SIG-M5 treated with dmso at 0.1 percent for 504 hours (cell line): ENCODE measurements around the gene KDM4B.

Experiments
- DNase-seq: peaks from one replicate; lab custom pipeline; 2025; ENCODE audit not compliant: unreplicated experiment; lab: John Stamatoyannopoulos, UW

Gene KDM4B

DNA sequence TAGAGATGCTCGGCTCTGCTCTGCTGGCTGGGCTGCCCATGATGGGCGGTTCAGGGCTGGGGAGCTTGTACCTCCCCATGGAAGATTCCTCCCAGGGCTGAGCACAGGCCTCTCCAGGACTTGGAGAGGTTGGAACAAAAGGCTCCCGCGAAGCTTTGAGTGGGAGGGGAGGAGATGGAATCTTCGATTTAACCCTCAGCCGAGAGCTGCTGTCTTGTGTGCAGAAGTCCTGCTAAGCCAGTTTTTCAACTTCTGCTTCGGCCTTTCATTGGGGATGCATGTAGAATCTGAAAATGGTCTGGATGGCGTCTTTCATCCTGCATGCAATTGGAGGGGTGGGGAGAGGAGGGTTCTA, 163.3 kb downstream of the KDM4B start:
- peak; percentile 18 for DNase-seq

DNA sequence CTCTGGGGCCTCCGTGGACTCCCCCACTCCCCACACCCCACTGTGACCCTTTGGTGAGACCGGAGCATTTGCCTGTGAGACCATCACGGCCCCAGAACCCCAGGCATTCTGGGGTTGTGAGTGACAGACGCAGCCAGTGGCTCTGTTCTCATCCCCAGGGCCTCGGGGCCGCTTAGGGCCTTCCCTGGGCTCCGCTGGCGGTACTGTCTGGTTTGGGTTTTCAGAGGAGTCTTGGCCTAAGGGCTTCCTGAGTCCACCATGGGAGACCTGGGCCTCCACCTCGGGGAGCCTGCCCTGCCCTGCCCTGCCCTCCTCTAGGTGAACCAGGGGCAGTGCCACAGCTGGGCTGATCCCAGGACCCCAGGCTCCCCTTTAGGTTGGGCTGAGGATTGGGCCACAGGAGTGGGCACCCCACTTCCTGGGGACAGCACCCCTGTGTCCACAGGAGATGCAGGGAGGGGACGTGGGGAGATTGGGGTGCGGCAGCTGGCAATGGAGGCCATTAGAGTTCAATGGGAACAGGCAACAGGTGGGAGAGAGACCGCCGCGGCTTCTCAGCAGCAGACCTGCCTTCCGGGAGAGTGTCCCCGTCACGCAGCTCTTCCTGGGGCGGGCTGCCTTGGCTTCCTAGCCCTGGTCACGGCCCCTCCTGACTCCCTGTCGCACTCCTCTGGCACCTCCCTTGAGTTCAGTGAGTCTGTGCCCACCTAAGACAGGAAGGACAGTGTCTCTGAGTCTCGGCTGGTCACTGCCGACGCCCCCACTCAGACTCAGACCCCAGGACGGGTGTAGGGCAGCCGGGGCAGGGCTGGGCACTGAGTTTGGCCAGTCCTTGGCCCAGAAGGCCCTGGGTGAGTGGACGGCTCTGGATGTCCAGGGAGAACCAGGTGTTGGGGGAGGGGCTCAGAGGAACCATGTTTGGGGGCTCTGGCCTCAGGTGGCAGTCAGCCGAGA, 164.1 kb downstream of the KDM4B start:
- no peak for DNase-seq

DNA sequence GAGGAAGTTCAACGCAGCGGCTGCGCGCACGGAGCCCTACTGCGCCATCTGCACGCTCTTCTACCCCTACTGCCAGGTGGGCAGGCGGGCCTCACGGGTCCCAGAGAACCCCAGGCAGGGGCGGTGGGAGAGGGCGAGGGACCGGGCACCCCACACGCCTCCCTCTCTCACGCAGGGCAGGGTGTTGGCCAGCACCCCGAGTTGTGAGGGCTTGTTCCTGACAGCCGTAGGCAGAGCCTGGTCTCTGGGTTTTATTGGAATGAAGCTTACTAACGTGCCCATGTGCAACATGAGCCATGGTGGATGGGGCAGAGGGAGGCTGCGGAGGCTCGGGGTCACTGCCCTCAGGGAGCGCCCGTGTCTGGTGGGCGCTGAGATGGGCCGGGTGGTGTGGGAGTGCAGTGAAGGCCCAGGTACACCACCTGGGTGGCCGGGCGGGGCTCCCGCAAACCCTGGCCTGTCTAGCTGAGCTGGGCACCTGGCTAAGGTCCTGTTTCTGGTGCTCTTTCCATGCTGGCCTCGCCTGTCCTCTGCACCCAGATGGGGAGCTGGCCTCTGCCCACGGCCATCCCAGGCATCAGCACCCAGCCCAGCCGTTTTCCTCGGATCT, 165.2 kb downstream of the KDM4B start:
- no peak for DNase-seq

DNA sequence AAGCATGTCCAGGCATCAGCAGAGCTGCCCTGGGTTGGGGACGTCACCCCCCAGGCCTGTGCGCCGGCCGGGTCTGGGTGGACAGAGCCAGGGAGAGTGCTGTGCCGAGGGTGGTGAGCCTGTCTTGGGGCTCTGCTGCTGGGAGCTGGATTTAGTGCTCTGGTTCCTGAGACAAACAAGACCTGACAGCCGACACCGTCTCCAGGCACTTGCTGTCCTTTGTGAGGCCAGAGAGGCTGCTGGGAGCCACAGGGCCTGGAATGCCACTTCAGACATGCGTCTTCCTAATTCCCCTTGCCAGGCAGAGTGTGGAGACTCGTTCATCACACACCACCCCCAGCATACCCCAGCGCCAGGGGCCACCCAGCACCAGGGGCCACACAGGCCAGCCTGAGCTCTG, 165.8 kb downstream of the KDM4B start:
- DNase-seq: no peak

DNA sequence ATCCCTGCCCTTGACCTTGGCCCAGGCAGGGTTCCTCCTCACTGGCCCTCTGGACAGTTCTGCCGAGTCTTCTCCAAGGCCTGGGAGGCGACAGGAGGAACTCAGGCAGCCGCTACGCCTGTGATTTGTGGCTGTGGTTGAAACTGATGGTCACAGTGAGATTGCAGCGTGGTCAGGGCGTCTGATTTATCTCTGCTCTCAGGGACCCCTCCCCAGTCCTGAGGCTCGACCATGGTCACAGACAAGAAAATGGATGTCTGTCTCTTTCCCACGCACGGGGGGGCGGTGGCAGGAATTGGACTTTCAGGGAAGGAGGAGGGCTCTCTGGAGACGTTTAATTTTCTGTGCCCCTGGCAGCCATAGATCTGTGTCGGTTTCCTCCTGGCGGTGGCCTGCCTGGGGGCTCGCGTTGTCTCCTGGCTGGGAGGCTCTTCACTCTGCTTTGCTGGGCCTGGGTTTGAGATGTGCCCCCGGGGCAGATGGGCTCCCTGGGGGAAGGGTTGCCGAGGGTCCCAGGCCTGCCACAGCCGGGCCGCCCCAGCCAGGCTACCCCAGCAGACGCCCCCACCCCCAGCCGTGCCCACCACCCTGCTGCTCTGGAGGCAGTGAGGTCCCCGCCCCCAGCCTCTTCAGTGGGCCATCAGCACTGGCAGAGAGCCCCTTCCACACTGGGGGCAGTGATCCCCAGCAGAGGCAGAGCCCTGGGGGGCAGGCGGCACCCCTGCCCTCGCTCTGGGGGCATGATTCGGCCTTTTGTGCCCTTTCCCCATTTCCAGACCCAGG, 167.4 kb downstream of the KDM4B start:
- no peak for DNase-seq

DNA sequence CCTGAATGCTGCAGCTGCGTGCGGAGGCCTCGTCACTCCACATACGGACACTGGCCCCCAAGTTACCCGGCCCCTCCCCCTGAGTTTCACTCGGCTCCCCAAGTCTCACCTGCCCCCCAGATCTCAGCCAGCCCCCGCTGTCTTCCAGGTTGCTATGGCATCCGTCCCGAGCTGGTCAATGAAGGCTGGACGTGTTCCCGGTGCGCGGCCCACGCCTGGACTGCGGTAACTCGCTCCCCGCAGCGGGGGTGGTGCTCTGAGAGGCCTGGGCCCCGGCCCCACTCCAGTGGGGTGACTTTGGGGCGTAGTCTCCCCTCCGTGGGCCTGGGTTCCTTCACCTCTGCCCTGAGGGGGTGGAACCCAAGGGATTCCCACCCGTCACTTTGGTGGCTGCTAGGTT, 168.2 kb downstream of the KDM4B start:
- DNase-seq: no peak

DNA sequence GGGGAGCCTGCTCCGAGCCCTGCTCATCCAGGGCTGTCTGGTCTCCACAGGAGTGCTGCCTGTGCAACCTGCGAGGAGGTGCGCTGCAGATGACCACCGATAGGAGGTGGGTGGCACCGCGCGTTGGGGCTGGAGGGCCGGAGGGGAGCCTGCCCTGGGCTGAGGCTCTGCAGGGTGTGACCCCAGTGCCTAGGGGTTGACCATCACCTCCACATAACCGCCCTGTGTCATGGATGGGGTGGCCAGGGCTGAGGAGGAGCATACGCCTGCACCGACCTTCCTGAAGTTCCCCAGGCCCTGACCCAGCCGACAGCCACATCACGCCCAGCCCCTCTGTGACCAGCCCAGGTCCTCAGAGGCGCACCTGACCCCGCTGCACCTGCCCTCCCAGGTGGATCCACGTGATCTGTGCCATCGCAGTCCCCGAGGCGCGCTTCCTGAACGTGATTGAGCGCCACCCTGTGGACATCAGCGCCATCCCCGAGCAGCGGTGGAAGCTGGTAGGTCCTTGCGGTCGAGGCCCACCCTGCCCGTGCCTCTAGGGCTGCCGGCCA, 168.7 kb downstream of the KDM4B start:
- DNase-seq: no peak

DNA sequence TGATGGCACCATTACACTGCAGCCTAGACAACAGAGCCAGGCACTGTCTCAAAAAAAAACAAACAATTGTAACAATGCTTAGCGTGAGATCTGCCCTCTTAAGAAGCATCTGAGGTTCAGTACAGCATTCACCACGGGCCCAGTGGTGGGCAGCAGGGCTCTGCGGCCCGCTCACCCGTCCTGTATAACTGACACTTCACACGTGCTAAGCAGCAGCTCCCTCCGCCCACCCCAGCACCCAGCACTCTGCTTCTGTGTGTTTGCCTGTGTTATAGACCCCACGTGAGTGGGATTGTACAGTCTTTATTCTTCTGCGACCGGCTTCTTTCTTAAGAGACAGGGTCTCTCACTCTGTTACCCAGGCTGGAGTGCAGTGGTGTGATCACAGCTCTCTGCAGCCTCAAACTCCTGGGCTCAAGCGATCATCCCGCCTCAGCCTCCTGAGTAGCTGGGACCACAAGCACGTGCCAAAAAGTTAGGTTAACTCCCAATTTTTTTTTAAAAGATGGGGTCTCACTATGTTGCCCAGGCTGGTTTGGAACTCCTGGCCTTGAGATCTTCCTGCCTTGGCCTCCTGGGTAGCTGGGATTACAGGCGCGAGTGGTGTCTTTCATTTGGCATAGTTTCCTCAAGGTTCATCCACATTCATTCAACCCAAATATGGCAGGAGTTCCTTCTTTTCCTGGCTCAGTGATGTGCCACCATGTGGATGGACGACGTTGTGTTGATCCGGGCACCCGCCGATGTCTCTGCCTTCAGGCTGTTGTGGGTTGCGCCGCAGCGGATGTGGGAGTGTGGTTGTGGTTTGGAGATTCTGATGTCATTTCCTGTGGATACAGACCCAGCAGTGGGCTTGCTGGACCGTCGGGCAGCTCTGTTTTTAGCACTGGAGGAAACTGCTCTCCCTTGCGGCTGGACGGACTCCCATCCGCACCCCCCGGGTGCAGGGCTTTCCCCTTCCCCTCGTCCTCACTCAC, 170.0 kb downstream of the KDM4B start:
- peak; percentile 56 for DNase-seq

DNA sequence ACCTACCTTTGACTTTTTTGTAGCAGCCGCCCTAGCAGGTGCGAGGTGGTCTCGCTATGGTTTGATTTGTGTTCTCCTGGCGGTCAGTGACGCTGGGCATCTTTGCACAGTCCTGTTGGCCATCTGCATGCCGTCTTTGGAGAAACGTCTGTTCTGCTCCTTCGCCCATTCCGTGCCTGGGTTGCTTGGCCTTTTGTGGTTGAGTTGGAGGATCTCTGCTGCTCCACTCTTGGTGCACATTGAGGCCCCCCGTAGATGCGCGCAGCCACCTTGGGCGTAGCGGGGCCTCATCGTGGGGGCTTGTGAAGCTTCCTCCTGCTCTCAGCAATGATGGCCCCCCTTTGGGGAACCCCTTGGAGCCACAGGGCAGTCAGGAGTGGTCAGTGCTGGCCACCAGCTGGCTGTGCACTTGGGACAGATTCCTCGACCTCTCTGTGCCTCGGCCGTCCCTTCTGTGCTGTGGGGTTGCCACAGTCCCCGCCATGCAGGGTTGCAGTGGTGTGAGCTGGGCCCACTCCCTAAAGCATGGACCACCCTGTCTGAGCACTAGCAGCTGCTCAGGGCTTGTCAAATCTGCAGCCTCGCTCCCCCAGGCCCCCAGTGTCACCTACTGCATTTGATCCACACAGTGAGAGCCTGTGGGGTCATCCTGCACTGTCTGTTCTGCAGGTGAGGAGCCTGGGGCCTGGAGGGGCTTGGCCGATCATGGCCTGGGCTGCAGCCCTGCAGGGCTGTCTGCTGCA, 170.8 kb downstream of the KDM4B start:
- no peak for DNase-seq

DNA sequence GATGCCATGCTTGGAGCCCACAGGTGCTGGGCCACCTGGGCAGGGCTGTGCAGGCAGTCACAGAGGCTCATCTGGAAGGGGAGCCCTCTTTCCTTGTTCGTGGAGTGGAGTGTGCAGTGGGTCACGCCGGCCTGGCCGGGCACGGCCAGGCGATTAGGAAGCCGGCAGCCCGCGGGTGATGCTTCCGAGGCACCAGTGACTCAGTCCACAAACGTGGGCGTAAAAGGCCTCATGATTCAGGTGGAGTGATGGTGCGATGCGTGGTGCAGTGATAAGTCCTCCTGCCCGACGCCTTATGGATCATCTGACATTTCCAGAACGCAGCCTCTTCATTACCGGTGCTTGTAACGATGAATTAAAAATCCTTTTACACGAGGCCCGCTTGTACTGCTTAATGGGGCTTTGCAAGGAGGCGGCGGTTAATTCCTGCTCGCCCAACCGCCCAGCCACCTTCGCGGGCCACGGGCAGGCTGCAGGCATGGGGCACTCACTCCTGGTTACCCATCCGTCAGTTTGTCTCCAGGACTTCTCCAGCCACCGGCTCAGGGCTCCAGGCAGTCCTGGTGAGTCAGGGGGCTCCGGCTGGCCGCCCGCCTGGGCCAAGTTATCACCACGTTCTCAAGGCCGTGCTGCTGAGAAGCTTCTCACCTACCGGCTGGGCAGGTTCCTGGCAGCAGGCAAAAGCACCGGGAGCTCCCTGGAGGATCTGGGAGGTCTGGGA, 172.4 kb downstream of the KDM4B start:
- DNase-seq: no peak

DNA sequence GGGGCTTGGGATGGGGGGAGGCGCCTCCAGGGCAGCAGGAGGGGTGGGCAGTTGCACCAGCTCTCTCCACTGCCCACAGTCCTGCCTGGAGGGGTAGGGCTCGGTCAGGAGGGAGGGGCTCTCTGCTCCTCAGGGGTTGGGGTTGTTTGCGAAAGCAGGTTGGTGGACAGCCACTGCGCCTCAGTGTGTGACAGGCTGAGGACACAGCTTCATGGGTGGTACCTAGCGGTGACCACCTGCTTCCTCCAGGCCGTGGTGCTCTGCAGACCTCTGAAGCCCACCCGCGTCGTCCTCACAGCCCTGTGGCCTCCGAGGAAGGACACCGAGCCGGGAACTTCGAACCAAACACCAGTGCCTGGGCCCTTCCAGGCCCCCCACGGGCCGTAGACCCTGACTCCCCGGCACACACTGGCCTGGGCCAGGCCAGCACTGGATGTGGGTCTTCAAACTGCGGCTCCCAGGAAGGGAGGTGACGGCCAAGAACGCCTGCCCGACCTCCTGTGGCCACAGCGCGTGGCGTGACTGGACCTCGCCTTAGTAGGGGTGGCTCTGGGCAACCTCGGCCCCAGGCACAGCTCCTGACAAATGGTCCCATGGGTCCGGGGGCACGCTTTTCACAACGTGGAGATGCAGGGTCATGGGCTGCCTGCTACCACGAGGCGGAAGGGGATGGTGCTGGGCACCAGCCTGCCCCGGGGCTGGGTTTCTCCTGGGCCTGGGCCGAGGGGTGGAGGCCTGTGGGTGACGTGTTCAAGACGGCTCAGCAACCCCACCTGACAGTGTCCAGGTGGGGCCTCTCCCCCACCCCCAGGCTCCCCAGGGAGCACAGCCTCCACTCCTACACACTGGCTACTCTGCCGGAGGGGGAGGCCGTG, 173.2 kb downstream of the KDM4B start:
- no peak for DNase-seq

DNA sequence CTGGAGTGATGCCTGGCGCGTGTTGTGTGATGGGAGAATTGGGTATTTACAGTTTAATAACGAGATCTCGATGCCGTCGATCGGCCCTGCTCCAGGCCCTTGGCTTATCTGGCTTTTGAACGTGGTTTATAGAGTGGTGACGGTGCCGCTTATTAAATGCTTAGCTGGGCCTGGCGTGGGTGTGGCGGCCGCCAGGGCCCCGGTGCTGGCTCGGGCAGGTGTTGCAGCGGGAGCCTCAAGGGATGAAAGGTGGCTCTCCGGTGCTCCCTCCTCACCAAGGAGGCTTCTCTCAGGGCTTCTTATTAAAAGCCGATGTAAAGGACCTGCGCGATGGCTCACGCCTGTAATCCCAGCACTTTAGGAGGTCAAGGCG, 173.8 kb downstream of the KDM4B start:
- no peak for DNase-seq

DNA sequence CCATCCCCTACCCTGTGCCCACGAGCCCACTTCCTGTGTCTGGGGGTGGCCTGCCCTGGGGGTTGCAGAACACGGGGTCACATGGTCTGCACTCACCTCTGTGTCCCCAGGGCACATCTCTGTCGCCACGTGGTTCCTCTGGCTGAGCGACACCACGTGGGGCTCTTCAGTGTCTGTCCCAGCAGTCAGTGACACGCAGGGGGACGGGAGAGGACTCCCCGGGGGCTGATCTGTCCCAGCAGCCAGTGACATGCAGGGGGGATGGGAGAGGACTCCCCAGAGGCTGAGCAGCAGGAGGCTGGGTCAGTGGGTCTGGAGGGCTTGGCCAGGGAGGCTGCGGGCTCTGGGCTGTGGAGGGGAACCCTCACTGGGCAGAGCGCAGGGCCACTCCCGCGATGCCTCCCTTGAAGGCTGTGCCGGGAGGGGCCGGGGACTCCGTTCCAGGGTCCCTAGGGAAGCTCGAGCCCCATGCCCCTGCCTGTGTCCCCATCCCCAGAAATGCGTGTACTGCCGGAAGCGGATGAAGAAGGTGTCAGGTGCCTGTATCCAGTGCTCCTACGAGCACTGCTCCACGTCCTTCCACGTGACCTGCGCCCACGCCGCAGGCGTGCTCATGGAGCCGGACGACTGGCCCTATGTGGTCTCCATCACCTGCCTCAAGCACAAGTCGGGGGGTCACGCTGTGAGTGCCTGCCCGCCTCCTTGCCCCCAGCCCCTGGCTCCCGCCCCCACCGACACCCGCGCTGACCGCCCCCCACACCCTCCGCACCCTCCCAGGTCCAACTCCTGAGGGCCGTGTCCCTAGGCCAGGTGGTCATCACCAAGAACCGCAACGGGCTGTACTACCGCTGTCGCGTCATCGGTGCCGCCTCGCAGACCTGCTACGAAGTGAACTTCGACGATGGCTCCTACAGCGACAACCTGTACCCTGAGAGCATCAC, 174.8 kb downstream of the KDM4B start:
- DNase-seq: no peak

DNA sequence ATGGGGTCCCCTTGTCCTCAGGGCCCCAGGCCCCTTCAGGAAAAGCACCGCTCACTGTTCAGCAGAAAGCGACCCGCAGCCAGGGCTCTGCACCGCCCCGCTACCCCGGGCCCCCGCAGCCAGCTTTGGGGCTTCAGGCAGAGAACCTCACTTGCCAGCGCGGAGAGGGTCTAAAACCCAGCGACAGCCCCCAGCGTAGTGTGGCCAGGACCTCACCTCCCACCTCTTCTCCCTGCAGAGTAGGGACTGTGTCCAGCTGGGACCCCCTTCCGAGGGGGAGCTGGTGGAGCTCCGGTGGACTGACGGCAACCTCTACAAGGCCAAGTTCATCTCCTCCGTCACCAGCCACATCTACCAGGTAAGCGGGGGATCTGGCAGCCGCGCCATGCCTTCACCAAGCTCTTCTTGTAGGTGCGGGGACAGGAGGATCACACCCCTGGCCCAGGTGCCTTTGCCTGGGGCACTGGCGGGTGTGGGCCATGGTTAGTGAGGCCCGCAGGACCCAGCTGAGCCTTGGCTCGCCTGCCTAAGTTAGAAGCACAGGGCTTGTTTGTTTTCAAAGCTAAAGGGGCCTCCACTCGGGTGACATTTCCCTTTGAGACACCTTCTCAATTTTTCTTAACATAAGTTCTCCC, 175.7 kb downstream of the KDM4B start:
- DNase-seq: no peak

DNA sequence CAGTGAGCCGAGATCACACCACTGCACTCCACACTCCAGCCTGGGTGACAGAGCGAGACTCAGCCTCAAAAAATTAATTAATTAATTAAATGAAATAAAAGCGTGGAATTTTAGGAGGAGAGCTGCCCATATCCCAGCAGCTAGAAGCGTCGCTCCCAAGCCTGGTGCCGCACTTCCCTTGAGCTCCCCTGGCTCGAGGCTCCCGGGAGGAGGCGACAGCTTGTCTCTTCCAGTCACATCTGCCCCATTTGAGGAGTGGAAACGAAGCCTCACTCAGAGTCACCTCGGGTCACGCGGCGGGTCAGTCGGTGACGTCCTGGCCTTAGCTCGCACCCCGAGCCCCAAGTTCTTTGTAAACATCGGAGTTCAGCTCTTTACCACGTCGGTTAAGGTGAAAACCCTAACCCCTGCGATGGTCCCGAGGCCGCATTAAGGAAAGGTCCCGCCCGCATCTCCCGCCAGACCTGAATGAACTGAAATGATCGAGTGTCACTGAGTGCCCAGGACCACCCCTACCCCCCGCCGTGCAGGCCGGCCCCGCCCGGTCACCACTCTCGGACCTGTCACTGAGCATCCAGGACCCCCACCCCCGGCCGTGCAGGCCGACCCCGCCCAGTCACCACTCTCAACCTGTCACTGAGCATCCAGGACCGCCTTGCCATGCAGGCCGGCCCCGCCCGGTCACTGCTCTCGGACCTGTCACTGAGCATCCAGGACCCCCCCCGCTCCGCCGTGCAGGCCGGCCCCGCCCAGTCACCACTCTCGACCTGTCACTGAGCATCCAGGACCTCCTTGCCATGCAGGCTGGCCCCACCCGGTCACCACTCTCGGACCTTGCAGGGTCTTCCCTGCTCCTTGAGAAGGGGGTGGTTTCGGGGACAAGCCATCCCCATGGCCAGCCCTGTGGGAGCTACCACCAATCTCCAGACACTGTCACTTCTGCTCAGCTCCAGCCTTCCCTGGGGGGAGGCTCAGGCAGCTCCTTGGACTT, 176.9 kb downstream of the KDM4B start:
- no peak for DNase-seq
